GM06990 (cell line): Measurements from ENCODE around the gene HMGB4.

Experiments used
- DNase-seq: peaks from one replicate; pipeline ENCODE4 v3.0.0-alpha.2; 2011; ENCODE audit not compliant: insufficient read length; ENCODE audit errors: extremely low read depth
- H3K27me3 ChIP-seq: replicated peaks from 2 replicates; pipeline ENCODE4 v1.6.0; 2011; ENCODE audit warnings: low read length; ENCODE audit not compliant: control insufficient read depth, insufficient read depth
- H3K36me3 ChIP-seq: 2 replicates; pipeline ENCODE4 v1.5.1; 2011; ENCODE audit warnings: low read length; ENCODE audit not compliant: control insufficient read depth, insufficient read depth
- H3K4me3 ChIP-seq: replicated peaks from 2 replicates; pipeline ENCODE4 v1.5.1; 2011; ENCODE audit warnings: low read depth, mild to moderate bottlenecking, control low read depth, low read length
- CTCF ChIP-seq: IDR thresholded peaks from 2 replicates; pipeline ENCODE4 v1.5.1; 2011; ENCODE audit warnings: low read length, control low read depth, mild to moderate bottlenecking, inconsistent platforms; ENCODE audit not compliant: insufficient read depth, poor library complexity, severe bottlenecking

HMGB4 gene

DNA sequence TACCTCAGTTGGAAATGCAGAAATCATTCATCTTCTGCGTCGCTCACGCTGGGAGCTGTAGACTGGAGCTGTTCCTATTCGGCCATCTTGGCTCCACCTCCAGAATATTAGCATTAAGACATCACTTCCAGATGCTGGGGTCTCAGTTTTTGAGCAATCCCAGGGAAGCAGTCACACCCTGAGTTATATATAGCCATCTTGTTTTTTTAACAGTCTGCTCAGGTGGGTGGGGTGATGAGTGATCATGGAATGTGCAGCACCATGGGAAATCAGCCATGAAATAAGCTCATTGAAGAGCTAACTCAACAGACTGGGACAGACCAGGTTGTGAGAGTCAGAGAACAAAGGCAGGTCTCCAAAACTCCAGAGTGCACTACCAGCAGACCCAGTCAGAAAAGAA lies 27.0 kb upstream of the HMGB4 start:
- Histone ChIP-seq H3K36me3 (no peaks in the 10 kb centered on the region), H3K27me3 (no peaks in the 10 kb centered on the region; the same call in 1 of the 2 replicates), H3K4me3 (no peak overlapping the region)
- TF ChIP-seq CTCF = no peak
- no peak for DNase-seq

DNA sequence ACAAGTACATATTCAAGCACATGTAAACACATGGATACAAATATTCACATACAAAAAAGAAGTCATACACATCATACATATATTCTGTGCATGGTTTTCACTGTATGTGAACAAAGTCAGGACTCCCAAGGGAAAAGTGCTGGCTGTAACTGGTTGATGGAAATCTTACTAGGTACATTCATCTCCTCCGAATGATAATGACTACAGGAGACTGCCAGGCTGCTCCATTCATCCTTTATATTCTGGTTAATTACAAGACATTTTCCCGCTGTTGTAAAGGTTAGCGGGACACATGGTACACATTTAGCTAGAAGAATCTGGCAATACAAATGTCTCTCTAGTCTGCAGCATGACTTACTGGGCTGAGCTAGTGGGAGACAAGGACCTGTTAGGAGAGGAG lies 26.2 kb upstream of the HMGB4 start:
- Histone ChIP-seq H3K27me3 (no peaks in the 10 kb centered on the region; the same call in 1 of the 2 replicates), H3K36me3 (no peaks in the 10 kb centered on the region), H3K4me3 (no peak overlapping the region)
- no peak for TF ChIP-seq CTCF
- no peak for DNase-seq

GRCh38 chr1:33841494-33841893 lies 22.4 kb upstream of the HMGB4 start:
- H3K36me3 ChIP-seq = no peaks in the 10 kb centered on the region
- DNase-seq = no peak
- H3K27me3 ChIP-seq = no peaks in the 10 kb centered on the region; the same call in 1 of the 2 replicates
- TF ChIP-seq CTCF = no peak
- H3K4me3 ChIP-seq = no peak overlapping the region

DNA sequence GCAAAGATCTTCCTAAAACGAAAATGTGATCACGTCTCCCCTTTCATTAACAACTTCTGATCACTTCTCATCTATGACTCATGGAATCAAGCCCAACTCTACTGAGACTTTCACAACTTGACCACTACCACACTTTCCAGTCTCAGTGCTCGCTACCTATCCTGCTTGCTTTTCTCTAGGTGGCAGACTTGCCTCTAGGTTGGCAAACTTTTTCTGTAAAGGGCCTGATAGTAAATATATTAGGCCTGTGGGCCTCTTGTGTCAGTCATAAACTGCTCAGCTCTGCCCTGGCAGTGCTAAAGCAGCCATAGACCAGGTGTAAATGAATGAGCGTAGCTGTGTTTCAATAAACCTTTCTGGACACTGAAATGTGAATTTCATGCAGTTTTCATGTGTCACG lies 21.5 kb upstream of the HMGB4 start:
- H3K4me3 ChIP-seq = no peak overlapping the region
- TF ChIP-seq CTCF = no peak
- no peaks in the 10 kb centered on the region; the same call in 1 of the 2 replicates for H3K27me3 ChIP-seq
- DNase-seq = no peak
- no peaks in the 10 kb centered on the region for H3K36me3 ChIP-seq

GRCh38 chr1:33844166-33844565 lies 19.7 kb upstream of the HMGB4 start:
- Histone ChIP-seq H3K27me3 (no peaks in the 10 kb centered on the region; the same call in 1 of the 2 replicates), H3K36me3 (no peaks in the 10 kb centered on the region), H3K4me3 (no peak overlapping the region)
- no peak for TF ChIP-seq CTCF
- no peak for DNase-seq

DNA sequence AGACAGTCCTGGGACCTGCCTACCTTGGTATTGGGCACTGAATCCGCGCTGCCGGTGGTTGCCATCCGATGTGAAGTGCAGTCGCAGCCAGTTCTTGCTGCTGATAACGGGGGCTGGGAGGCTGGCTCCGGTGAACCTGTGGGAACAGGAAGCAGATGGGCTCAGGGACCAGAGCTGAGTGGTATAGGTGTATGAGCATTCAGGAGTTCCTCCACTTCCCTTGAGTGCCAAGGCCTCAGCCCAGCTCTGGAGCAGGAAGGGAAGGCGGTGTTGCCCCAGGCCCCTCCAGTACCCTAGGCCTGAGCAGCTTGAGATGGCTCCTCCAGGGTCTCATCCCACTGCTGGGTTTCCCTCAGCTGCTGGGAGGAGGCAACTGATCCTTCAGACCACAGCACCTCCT lies 17.0 kb upstream of the HMGB4 start:
- TF ChIP-seq CTCF = no peak
- Histone ChIP-seq H3K27me3 (no peaks in the 10 kb centered on the region; the same call in 1 of the 2 replicates), H3K36me3 (no peaks in the 10 kb centered on the region), H3K4me3 (no peak overlapping the region)
- no peak for DNase-seq
